SJSA1 (cell line): ENCODE results near the gene NRXN3. TPM values are rescaled to one million over a fixed set of nuclear protein-coding genes. Genes with fewer than 3 reads are reported as not detected.
"Not testable (repeated sequence)": the region's sequence is repeated elsewhere in the genome, so short reads cannot be mapped to it uniquely, and the experiment has no call there.

Experiments
- DNase-seq, 2 experiments: peaks; one replicate each; pipeline ENCODE4 v3.0.0-alpha.2; 2015 to 2020; ENCODE audit warnings: low spot score in 2 of 2, low read depth in 1 of 2
- H3K27ac ChIP-seq: fragments of 250-450 bp; sonication (Bioruptor Pico); 2 replicates; pipeline ENCODE4 v1.5.1; 2020; ENCODE audit warnings: mild to moderate bottlenecking, moderate library complexity
- H3K27me3 ChIP-seq: fragments of 250-450 bp; sonication (Bioruptor Pico); replicated peaks from 2 replicates; pipeline ENCODE4 v1.5.1; 2020; ENCODE audit warnings: mild to moderate bottlenecking, moderate library complexity
- H3K36me3 ChIP-seq: fragments of 250-450 bp; sonication (Bioruptor Pico); 2 replicates; pipeline ENCODE4 v1.5.1; 2020; ENCODE audit warnings: mild to moderate bottlenecking
- H3K4me1 ChIP-seq: fragments of 250-450 bp; sonication (Bioruptor Pico); replicated peaks from 2 replicates; pipeline ENCODE4 v1.6.1; 2021; ENCODE audit warnings: mild to moderate bottlenecking
- H3K4me3 ChIP-seq: fragments of 250-450 bp; sonication (Bioruptor Pico); 2 replicates; pipeline ENCODE4 v1.5.1; 2020; ENCODE audit warnings: mild to moderate bottlenecking
- H3K9me3 ChIP-seq: fragments of 250-450 bp; sonication (Bioruptor Pico); replicated peaks from 2 replicates; pipeline ENCODE4 v1.5.1; 2020; ENCODE audit warnings: mild to moderate bottlenecking
- total RNA-seq: library from RNA; depleted of rRNA; stranded (reverse); fragments of >200 nt; shearing (Covaris generic); gene quantifications from 2 replicates; pipeline ENCODE4 v1.2.3, GENCODE V29; 2014

The NRXN3 gene
- total RNA-seq, 1 experiment from 2014 or later, result 1.0 TPM

GRCh38 chr14:79734656-79735055 is 1564.5 kb downstream of the NRXN3 start:
- peaks cover 6% of the 10 kb centered on the region; the same call in 1 of the 2 replicates for H3K4me1 ChIP-seq
- no peak overlapping the region for H3K4me3 ChIP-seq
- no peak for DNase-seq
- no peak overlapping the region for H3K27ac ChIP-seq
- no peaks in the 10 kb centered on the region for H3K36me3 ChIP-seq
- H3K27me3 ChIP-seq, result no peaks in the 10 kb centered on the region
- H3K9me3 ChIP-seq, result peaks cover 6% of the 10 kb centered on the region

DNA sequence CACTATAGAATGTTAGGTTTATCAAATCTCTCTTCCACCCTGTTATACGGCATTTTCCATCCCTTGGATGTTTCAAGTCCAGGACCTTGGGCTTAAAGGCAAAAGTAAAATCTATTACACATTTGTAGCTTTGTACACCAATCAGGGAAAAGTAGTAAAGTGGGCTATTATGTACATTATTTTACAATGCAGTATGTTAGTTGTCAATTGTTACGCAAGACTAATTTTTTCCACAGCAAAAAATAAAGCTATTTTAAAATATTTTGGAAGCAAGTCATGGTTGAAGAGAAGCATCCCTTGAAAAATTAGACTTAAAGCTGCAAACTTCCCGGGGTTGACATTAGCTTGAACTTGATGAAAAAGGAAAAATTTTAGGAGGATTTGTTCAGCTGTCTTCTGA is 1564.9 kb downstream of the NRXN3 start:
- peaks cover 6% of the 10 kb centered on the region; the same call in 1 of the 2 replicates for H3K4me1 ChIP-seq
- H3K27ac ChIP-seq, result no peak overlapping the region
- H3K9me3 ChIP-seq, result peaks cover 6% of the 10 kb centered on the region
- H3K27me3 ChIP-seq, result no peaks in the 10 kb centered on the region
- no peaks in the 10 kb centered on the region for H3K36me3 ChIP-seq
- no peak overlapping the region for H3K4me3 ChIP-seq
- DNase-seq, result no peak

DNA sequence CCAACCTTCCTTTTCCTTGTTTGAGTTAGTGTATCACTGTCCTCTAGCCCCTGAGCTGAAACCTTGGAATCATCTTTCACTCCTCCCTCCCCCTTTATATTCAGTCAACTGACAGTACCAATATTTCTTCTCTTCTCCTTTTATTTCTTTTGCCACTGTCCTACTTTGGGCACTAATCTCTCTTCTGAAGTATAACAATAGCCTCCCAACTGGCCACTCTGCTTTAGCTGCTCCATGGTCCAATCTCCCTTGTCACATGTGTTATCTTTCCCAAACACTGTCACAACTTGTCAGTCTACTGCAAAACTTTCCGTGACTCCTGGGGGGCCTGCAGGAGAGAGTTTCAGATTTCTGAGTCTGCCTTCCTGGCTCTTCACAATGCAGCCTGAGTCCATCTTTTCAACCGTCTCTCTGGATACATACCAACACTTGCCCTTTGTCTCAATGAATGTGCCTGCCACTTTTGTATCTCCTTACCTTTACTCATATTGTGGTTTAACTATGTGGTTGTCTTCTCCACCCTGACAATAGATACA is 1570.0 kb downstream of the NRXN3 start:
- Histone ChIP-seq H3K4me1 (peaks cover 8% of the 10 kb centered on the region), H3K27ac (no peak overlapping the region), H3K9me3 (peaks cover 6% of the 10 kb centered on the region), H3K27me3 (no peaks in the 10 kb centered on the region), H3K36me3 (no peaks in the 10 kb centered on the region), H3K4me3 (no peak overlapping the region)
- no peak for DNase-seq

- H3K4me1 ChIP-seq, result peaks cover 8% of the 10 kb centered on the region
- no peaks in the 10 kb centered on the region for H3K36me3 ChIP-seq
- H3K4me3 ChIP-seq, result no peak overlapping the region
- H3K27ac ChIP-seq, result no peak overlapping the region
- H3K9me3 ChIP-seq, result no peaks in the 10 kb centered on the region
- H3K27me3 ChIP-seq, result no peaks in the 10 kb centered on the region
- DNase-seq, result no peak
Measured at GRCh38 chr14:79742142-79742541, 1572.0 kb downstream of the NRXN3 start.

DNA sequence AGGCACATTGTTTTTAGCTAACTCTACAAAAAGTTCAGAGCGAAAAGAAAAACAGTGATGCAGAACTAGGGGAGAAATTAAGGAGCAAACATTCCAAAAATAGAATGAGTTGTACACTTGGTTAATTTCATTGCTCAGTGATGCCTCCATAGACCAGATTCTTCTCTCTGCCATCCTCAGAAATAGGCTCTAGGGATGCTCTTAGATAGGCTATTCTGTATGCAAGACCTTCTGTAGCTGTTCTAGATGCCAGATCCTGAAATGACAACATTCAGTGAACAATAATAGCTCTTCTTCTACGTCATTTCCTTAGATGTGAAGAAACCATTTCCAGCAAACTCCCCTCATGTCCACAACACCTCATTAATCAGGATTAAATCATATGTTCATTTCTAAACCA is 1574.9 kb downstream of the NRXN3 start:
- no peaks in the 10 kb centered on the region for H3K27me3 ChIP-seq
- peaks cover 8% of the 10 kb centered on the region for H3K4me1 ChIP-seq
- H3K9me3 ChIP-seq, result no peaks in the 10 kb centered on the region
- no peak overlapping the region for H3K4me3 ChIP-seq
- H3K36me3 ChIP-seq, result no peaks in the 10 kb centered on the region
- no peak overlapping the region for H3K27ac ChIP-seq
- DNase-seq, result no peak

DNA sequence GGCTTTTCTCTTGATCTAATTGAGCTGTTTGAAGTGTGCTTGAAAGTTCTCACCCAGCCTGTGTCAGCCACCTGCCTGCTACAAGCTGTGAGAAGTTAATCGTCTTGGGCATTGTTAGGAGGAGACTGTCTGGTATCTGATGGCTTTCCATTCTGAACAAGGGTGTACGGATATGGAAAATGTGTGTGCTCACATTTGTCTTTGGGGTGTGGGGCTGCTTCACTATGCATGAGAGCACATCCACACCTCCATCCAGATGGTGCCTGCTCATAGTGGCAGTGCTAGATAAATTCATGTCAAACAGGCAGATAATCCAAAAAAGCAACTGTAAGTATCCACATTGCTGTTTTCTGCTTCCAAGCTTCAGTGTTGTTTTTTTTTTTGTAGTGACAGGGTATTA is 1578.9 kb downstream of the NRXN3 start:
- Histone ChIP-seq H3K9me3 (no peaks in the 10 kb centered on the region), H3K36me3 (no peaks in the 10 kb centered on the region), H3K27ac (no peak overlapping the region), H3K4me3 (no peak overlapping the region), H3K27me3 (no peaks in the 10 kb centered on the region), H3K4me1 (no peaks in the 10 kb centered on the region)
- DNase-seq, result no peak

DNA sequence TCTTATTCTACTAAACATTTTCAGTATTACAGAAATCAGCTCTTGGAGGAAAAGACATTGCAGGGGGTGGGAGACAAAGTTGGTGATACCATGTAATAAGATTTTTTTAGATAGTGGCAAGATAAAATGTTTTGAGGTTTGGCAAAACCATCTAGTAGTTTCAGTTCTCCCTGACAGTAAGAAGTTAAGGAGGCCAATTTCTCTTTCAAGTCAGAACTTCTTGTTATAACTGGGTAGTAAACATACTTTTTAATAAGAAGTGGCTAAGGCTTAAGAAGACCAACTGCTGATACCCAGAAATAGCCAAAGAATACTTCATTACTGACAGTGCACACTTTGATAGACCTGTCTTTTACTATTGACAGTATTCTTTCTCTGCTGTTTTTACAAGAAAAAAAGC is 1588.8 kb downstream of the NRXN3 start:
- Histone ChIP-seq H3K27ac (no peak overlapping the region), H3K36me3 (no peaks in the 10 kb centered on the region), H3K4me3 (no peak overlapping the region), H3K27me3 (no peaks in the 10 kb centered on the region), H3K4me1 (no peaks in the 10 kb centered on the region), H3K9me3 (no peaks in the 10 kb centered on the region)
- DNase-seq, result no peak

- no peaks in the 10 kb centered on the region for H3K4me1 ChIP-seq
- no peak for DNase-seq
- no peaks in the 10 kb centered on the region for H3K9me3 ChIP-seq
- H3K4me3 ChIP-seq, result no peak overlapping the region
- H3K36me3 ChIP-seq, result no peaks in the 10 kb centered on the region
- H3K27me3 ChIP-seq, result no peaks in the 10 kb centered on the region
- H3K27ac ChIP-seq, result no peak overlapping the region
Measured at GRCh38 chr14:79764323-79764722, 1594.2 kb downstream of the NRXN3 start.

- H3K4me3 ChIP-seq, result no peak overlapping the region
- DNase-seq, result no peak
- H3K4me1 ChIP-seq, result no peaks in the 10 kb centered on the region
- no peaks in the 10 kb centered on the region for H3K27me3 ChIP-seq
- H3K27ac ChIP-seq, result no peak overlapping the region
- no peaks in the 10 kb centered on the region for H3K36me3 ChIP-seq
- no peaks in the 10 kb centered on the region for H3K9me3 ChIP-seq
Measured at GRCh38 chr14:79766511-79766910, 1596.3 kb downstream of the NRXN3 start.

- Histone ChIP-seq H3K36me3 (no peaks in the 10 kb centered on the region), H3K4me1 (no peaks in the 10 kb centered on the region), H3K4me3 (no peak overlapping the region), H3K27ac (no peak overlapping the region), H3K9me3 (no peaks in the 10 kb centered on the region), H3K27me3 (no peaks in the 10 kb centered on the region)
- no peak for DNase-seq
Measured at GRCh38 chr14:79767251-79767650, 1597.1 kb downstream of the NRXN3 start.

DNA sequence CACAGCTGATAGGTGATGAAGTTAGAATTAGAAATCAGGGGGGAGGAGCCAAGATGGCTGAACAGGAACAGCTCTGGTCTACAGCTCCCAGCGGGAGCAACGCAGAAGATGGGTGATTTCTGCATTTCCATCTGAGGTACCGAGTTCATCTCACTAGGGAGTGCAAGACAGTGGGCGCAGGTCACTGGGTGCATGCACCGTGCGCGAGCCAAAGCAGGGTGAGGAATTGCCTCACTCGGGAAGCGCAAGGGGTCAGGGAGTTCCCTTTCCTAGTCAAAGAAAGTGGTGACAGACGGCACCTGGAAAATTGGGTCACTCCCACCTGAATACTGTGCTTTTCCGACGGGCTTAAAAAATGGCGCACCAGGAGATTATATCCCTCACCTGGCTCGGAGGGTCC is 1597.5 kb downstream of the NRXN3 start:
- H3K4me1 ChIP-seq, H3K4me3 ChIP-seq, H3K36me3 ChIP-seq, DNase-seq, H3K9me3 ChIP-seq, H3K27ac ChIP-seq, H3K27me3 ChIP-seq: not testable (repeated sequence)

DNA sequence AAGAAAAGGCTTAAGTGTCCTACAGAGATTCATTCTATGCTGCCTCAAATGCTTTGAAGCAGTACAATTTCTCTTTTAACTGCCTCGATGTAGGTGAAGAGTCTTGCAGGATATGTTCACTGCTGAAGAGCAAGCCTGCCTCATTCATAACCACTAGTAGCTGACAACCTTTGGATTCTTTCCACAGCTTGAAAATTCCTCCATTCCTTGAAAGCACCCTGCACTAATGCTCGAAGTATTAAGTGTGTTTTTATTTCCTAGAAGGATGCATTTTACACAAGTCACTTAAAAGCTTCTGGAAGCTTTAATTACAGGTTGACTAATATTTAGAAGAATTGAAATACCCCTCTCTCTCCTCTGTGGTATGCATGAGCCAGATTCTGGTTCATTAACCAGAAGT is 1611.7 kb downstream of the NRXN3 start:
- no peak for DNase-seq
- no peaks in the 10 kb centered on the region for H3K36me3 ChIP-seq
- H3K9me3 ChIP-seq, result no peaks in the 10 kb centered on the region
- no peak overlapping the region for H3K4me3 ChIP-seq
- no peaks in the 10 kb centered on the region for H3K4me1 ChIP-seq
- no peak overlapping the region for H3K27ac ChIP-seq
- H3K27me3 ChIP-seq, result no peaks in the 10 kb centered on the region

GRCh38 chr14:79783041-79783440 is 1612.9 kb downstream of the NRXN3 start:
- no peaks in the 10 kb centered on the region for H3K27me3 ChIP-seq
- no peaks in the 10 kb centered on the region for H3K9me3 ChIP-seq
- H3K27ac ChIP-seq, result no peak overlapping the region
- no peaks in the 10 kb centered on the region for H3K4me1 ChIP-seq
- no peak for DNase-seq
- H3K36me3 ChIP-seq, result no peaks in the 10 kb centered on the region
- no peak overlapping the region for H3K4me3 ChIP-seq

DNA sequence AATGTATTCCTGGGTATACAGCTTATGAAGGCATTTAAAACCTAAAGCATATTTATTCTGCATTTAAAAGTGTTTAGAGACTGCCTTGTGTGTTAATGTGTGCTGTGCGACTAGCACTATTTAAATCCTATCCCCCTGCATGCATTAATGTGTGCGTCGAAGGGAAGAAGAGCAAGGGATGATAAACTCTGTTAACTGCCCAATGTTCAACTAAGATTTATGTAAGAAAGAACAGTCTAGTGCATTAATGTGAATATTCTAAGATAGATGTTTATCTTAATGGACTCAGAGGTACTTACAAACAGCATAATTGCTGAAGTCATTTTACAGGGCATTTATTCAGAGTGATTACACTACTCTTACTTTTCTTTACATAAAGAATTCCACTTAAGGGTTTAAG is 1616.3 kb downstream of the NRXN3 start:
- no peak for DNase-seq
- no peak overlapping the region for H3K27ac ChIP-seq
- H3K4me3 ChIP-seq, result no peak overlapping the region
- H3K9me3 ChIP-seq, result no peaks in the 10 kb centered on the region
- H3K36me3 ChIP-seq, result no peaks in the 10 kb centered on the region
- H3K27me3 ChIP-seq, result no peaks in the 10 kb centered on the region
- no peaks in the 10 kb centered on the region for H3K4me1 ChIP-seq

- no peak for DNase-seq
- H3K27ac ChIP-seq, result no peak overlapping the region
- H3K4me1 ChIP-seq, result no peaks in the 10 kb centered on the region
- no peaks in the 10 kb centered on the region for H3K27me3 ChIP-seq
- H3K9me3 ChIP-seq, result no peaks in the 10 kb centered on the region
- H3K36me3 ChIP-seq, result no peaks in the 10 kb centered on the region
- H3K4me3 ChIP-seq, result no peak overlapping the region
Measured at GRCh38 chr14:79788346-79788745, 1618.2 kb downstream of the NRXN3 start.
